HepG2 (cell line): Measurements from ENCODE around the gene ABCA13. TPM values are rescaled to one million over a fixed set of nuclear protein-coding genes. Genes with fewer than 3 reads are reported as not detected.

Source experiments
- ATAC-seq: fragments of 200-7000 bp; cut with Tn5 transposase; 3 replicates; pipeline ENCODE4 v1.9.1; 2020; ENCODE audit warnings: mild to moderate bottlenecking, moderate library complexity
- BruUV-seq: library from RNA; stranded (reverse); fragments of 400-500 nt; replicated peaks from 2 replicates; lab custom pipeline; 2021; lab: Mats Ljungman, UMichigan
- CTCF ChIA-PET: fragments of 300-600 bp; formaldehyde crosslinking; extraction: SDS; loops from one replicate; lab custom pipeline; 2021; ENCODE audit warnings: low total read pairs, inconsistent platforms, low intra/inter-chr PET ratio; lab: Yijun Ruan, JAX
- POLR2A ChIA-PET: fragments of 350-600 bp; sonication (Branson Sonifier 250); formaldehyde crosslinking; loops from one replicate; lab custom pipeline; 2020; ENCODE audit warnings: antibody characterized with exemption, inconsistent platforms; lab: Yijun Ruan, JAX
- DNase-seq: peaks from one replicate; pipeline ENCODE4 v3.0.0-alpha.2; 2015; ENCODE audit warnings: low spot score
- FAIRE-seq: peaks from 3 replicates; lab custom pipeline; 2011; peaks lifted over from hg19 to GRCh38; lab: Jason Lieb, UNC
- H2AFZ ChIP-seq: one replicate; pipeline ENCODE4 v1.6.1; 2011; ENCODE audit warnings: low read length, inconsistent platforms
- H3K27ac ChIP-seq: fragments of 300-600 bp; 3 replicates; pipeline ENCODE4 v1.8.0; 2011; ENCODE audit warnings: mixed run types, mild to moderate bottlenecking, mixed read lengths, low read length, inconsistent platforms; ENCODE audit not compliant: insufficient read depth; ENCODE audit errors: extremely low read length
- H3K27me3 ChIP-seq, 2 experiments: fragments of 200-600 bp in 1 of 2; 2 replicates in 1 of 2; 3 replicates in 1 of 2; pipeline versions ENCODE4 v1.6.0 to v1.8.0; 2011; ENCODE audit warnings: low read length in 2 of 2, mild to moderate bottlenecking in 2 of 2, moderate library complexity in 2 of 2, inconsistent platforms in 1 of 2; ENCODE audit not compliant: insufficient read depth in 2 of 2, control insufficient read depth in 1 of 2
- H3K36me3 ChIP-seq, 2 experiments: fragments of 200-600 bp in 1 of 2; replicated peaks in 1 of 2; 2 replicates in 1 of 2; 3 replicates in 1 of 2; pipeline versions ENCODE4 v1.5.1 to v1.8.0; 2011; ENCODE audit warnings: low read length in 2 of 2, inconsistent platforms in 1 of 2; ENCODE audit not compliant: insufficient read depth in 2 of 2, control insufficient read depth in 1 of 2
- H3K4me1 ChIP-seq: 2 replicates; pipeline ENCODE4 v1.5.1; 2012; ENCODE audit warnings: low read length, inconsistent platforms; ENCODE audit not compliant: insufficient read depth
- H3K4me2 ChIP-seq: 2 replicates; pipeline ENCODE4 v1.6.0; 2011; ENCODE audit warnings: low read depth, low read length, inconsistent platforms
- H3K4me3 ChIP-seq, 3 experiments: fragments of 200-600 bp in 1 of 3; sonication (generic), shearing (Covaris generic) in 1 of 3; replicated peaks in 1 of 3; 2 replicates each; pipeline ENCODE4 v1.5.1; 2011 to 2016; ENCODE audit warnings: low read length in 3 of 3, inconsistent platforms in 2 of 3, low read depth in 2 of 3, mild to moderate bottlenecking in 2 of 3, control low read depth in 1 of 3, mixed read lengths in 1 of 3; ENCODE audit not compliant: insufficient read depth in 1 of 3
- H3K79me2 ChIP-seq: one replicate; pipeline ENCODE4 v1.6.1; 2011; ENCODE audit warnings: low read length, inconsistent platforms; ENCODE audit not compliant: insufficient read depth
- H3K9ac ChIP-seq: 2 replicates; pipeline ENCODE4 v1.6.0; 2011; ENCODE audit warnings: mild to moderate bottlenecking, low read depth, low read length, inconsistent platforms; ENCODE audit not compliant: insufficient read depth
- H3K9me3 ChIP-seq: 2 replicates; pipeline ENCODE4 v1.5.1; 2012; ENCODE audit warnings: mild to moderate bottlenecking, low read length
- H4K20me1 ChIP-seq: 2 replicates; pipeline ENCODE4 v1.6.0; 2011; ENCODE audit warnings: inconsistent platforms, mild to moderate bottlenecking, low read length, moderate library complexity; ENCODE audit not compliant: insufficient read depth
- FOXP4 ChIP-seq: sonication (generic); formaldehyde crosslinking; IDR thresholded peaks from 2 replicates; pipeline ENCODE4 v1.4.0; 2020; ENCODE audit warnings: missing genetic modification reagents
- MXD4 ChIP-seq: IDR thresholded peaks from 2 replicates; pipeline ENCODE4 v1.6.1; 2016; ENCODE audit warnings: mild to moderate bottlenecking, missing biosample characterization, missing genetic modification reagents
- ZFAT ChIP-seq: sonication (generic); formaldehyde crosslinking; conservative IDR thresholded peaks from 2 replicates; pipeline ENCODE4 v1.8.1; 2023; ENCODE audit warnings: missing genetic modification reagents, inconsistent platforms
- ZNF33B ChIP-seq: sonication (generic); formaldehyde crosslinking; IDR thresholded peaks from 2 replicates; pipeline ENCODE4 v1.5.1; 2020; ENCODE audit warnings: mild to moderate bottlenecking, missing genetic modification reagents
- ZNF770 ChIP-seq: sonication (generic); formaldehyde crosslinking; IDR thresholded peaks from 2 replicates; pipeline ENCODE4 v1.5.0; 2020; ENCODE audit warnings: mild to moderate bottlenecking, missing genetic modification reagents
- ZNF773 ChIP-seq: sonication (generic); formaldehyde crosslinking; IDR thresholded peaks from 2 replicates; pipeline ENCODE4 v1.4.0; 2020; ENCODE audit warnings: missing genetic modification reagents, borderline replicate concordance
- WGBS: methylation state at CpG from one replicate; pipeline ENCODE4 v1.1.6; 2017; ENCODE audit warnings: low lambda C conversion rate; 5-methylcytosine and 5-hydroxymethylcytosine counted together
- in situ Hi-C: cut with HindIII; loops from 2 replicates; pipeline ENCODE4 v1.10.0; 2017; ENCODE audit warnings: low pct_unique_long_range_greater_than_20kb; ENCODE audit not compliant: extremely low pct_ligation_motif_present
- intact Hi-C: fragments of 100-400 bp; cut with micrococcal nuclease; formaldehyde crosslinking; loops from one replicate; pipeline ENCODE4 v1.10.0; 2022; ENCODE audit not compliant: unreplicated experiment
- polyA plus RNA-seq, 8 experiments: library from polyadenylated mRNA; depleted of rRNA in 3 of 8; stranded (reverse) in 7 of 8; unstranded in 1 of 8; fragments of >200 nt; fragmentation: Illumina TruSeq in 4 of 8; extraction: Trizol in 4 of 8; gene quantifications; 2 replicates each; pipeline versions ENCODE4 v1.2.1 to v1.2.3, GENCODE V29; 2011 to 2016; ENCODE audit warnings: low read depth in 4 of 8, missing spikeins in 1 of 8, mixed read lengths in 1 of 8; ENCODE audit not compliant: insufficient read depth in 1 of 8
- total RNA-seq, 5 experiments: library from RNA; depleted of rRNA; stranded (reverse); fragments of >200 nt; fragmentation: Illumina TruSeq; extraction: Trizol; gene quantifications; 2 replicates each; pipeline ENCODE4 v1.2.3, GENCODE V29; 2016; ENCODE audit warnings: low read depth in 1 of 5

ABCA13 gene
- total and polyA plus RNA-seq, 2 of the 13 experiments (the other 11 are each of a cell fraction or from before 2014, with no cell fraction given), result 0.03 TPM; not detected in 1

GRCh38 chr7:48402721-48403120 is 231.5 kb downstream of the ABCA13 start:
- H4K20me1 ChIP-seq, result no peaks in the 10 kb centered on the region
- FAIRE-seq (no peak), ATAC-seq (no peak), DNase-seq (no peak)
- no peak overlapping the region for H3K4me2 ChIP-seq
- H3K79me2 ChIP-seq, result no peaks in the 10 kb centered on the region
- CTCF ChIA-PET, result no interaction called here
- 0% methylated on average over 1 of the region's 1 CpG for WGBS
- intact Hi-C loops (no loop called here), in situ Hi-C loops (no loop called here)
- no peak overlapping the region for H2AFZ ChIP-seq
- no peak overlapping the region for H3K4me3 ChIP-seq
- no peaks in the 10 kb centered on the region for H3K4me1 ChIP-seq
- TF ChIP-seq ZNF773 (no peak), ZNF770 (CRISPR knock-in tag) (no peak), FOXP4 (CRISPR knock-in tag) (no peak), ZNF33B (no peak), ZFAT (no peak), MXD4 (CRISPR knock-in tag) (no peak)
- H3K9ac ChIP-seq, result no peak overlapping the region
- BruUV-seq, result no TSS peak
- H3K27ac ChIP-seq, result no peak overlapping the region
- H3K36me3 ChIP-seq, result no peaks in the 10 kb centered on the region
- no peaks in the 10 kb centered on the region for H3K9me3 ChIP-seq
- 0 out of 5 replicates have a peak, but pooled peaks cover 0 to 1% of the 10 kb centered on the region in 2 experiments for H3K27me3 ChIP-seq
- POLR2A ChIA-PET, result no interaction called here
